ENCODE data around the gene DDX11. TPM values are rescaled to one million over a fixed set of nuclear protein-coding genes. Genes with fewer than 3 reads are reported as not detected.
"Not testable (repeated sequence)": the region's sequence is repeated elsewhere in the genome, so short reads cannot be mapped to it uniquely, and the experiment has no call there.

Gene DDX11
- total RNA-seq, result 238 and 247 TPM in 2 replicates
- long read RNA-seq, transcript DDX11-223 (27 exons, 3,079 nt), result major isoform, 11 of 71 reads
- long read RNA-seq, partial matches to known transcripts, result 14 of 71 reads
- long read RNA-seq, other reads (novel, unspliced or antisense), result 45 of 71 reads

DNA sequence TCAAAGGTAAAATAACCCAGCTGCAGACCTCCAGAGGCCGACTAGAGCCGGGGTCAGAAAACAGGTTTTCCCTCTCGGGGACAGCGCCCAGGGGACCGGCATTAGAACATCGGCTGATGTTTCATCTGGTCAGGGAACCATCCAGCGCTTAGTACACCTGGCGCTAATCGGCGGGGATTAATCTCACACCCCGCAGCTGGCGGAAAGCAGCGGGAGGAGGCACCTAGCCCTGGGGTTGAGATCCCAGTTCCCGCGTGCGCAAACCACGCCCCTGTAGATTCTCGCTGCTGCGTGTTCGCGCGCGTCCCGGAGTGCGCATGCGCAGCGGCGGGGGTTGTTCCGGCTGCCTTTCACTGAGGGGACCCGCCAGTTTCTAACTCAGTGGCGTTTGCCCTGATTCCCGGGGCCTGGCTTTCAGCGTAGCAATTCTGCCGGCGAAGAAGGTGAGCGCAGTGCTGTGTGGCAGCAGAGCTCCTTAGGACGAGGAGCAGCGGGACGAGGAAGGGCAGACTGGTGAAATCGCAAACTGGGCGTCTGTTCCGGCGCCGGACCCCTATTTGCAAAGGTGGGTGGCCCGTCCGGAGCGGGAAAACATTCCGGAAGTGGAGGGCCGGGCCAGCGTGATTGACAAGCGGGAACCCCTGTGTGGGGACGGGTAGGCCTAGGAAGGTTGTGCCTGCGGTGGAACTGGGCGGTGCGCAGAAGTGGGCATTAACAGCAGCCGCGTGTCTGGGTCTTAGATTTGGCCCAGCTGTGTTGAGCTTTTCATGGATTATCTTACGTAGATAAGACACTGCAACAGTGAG lies at the start of gene DDX11:
TSS of gene DDX11 (plus strand) at position 334 of the 806 bp plus-strand sequence. CDS start 4,534 bp downstream, outside the sequence.
- Mint-ChIP-seq H3K4me1 (ENCODE audit: low read depth) (peaks cover 19% of the 10 kb centered on the region), H3K27ac (peak within 1 kb of the TSS; percentile 97), H3K4me3 (ENCODE audit: low read depth) (peak within 1 kb of the TSS; percentile 89)
- not testable (repeated sequence) for H3K27me3 Mint-ChIP-seq; H3K9me3 Mint-ChIP-seq (ENCODE audit: low read depth); H3K36me3 Mint-ChIP-seq (ENCODE audit: insufficient read depth)
- peak; percentile 98 for DNase-seq (ENCODE audit: low spot score, unreplicated experiment)

GRCh38 chr12:31026202-31026601 lies 47.5 kb upstream of the DDX11 start:
- Mint-ChIP-seq H3K36me3 (ENCODE audit: insufficient read depth) (peaks cover 2% of the 10 kb centered on the region), H3K27ac (no peak overlapping the region), H3K9me3 (ENCODE audit: low read depth) (peaks cover 11% of the 10 kb centered on the region), H3K4me1 (ENCODE audit: low read depth) (peaks cover 1% of the 10 kb centered on the region), H3K4me3 (ENCODE audit: low read depth) (no peak overlapping the region), H3K27me3 (peaks cover 20% of the 10 kb centered on the region)
- DNase-seq (ENCODE audit: low spot score, unreplicated experiment), result no peak
- TF ChIP-seq, protein P1, sequence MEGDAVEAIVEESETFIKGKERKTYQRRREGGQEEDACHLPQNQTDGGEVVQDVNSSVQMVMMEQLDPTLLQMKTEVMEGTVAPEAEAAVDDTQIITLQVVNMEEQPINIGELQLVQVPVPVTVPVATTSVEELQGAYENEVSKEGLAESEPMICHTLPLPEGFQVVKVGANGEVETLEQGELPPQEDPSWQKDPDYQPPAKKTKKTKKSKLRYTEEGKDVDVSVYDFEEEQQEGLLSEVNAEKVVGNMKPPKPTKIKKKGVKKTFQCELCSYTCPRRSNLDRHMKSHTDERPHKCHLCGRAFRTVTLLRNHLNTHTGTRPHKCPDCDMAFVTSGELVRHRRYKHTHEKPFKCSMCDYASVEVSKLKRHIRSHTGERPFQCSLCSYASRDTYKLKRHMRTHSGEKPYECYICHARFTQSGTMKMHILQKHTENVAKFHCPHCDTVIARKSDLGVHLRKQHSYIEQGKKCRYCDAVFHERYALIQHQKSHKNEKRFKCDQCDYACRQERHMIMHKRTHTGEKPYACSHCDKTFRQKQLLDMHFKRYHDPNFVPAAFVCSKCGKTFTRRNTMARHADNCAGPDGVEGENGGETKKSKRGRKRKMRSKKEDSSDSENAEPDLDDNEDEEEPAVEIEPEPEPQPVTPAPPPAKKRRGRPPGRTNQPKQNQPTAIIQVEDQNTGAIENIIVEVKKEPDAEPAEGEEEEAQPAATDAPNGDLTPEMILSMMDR (IDR thresholded peaks at IDR 0.05; ENCODE audit: unreplicated experiment), result no peak

- not testable (repeated sequence) for H3K4me3 Mint-ChIP-seq (ENCODE audit: low read depth); H3K4me1 Mint-ChIP-seq (ENCODE audit: low read depth); DNase-seq (ENCODE audit: low spot score, unreplicated experiment); H3K27ac Mint-ChIP-seq; H3K36me3 Mint-ChIP-seq (ENCODE audit: insufficient read depth); H3K9me3 Mint-ChIP-seq (ENCODE audit: low read depth)
- peaks cover 23% of the 10 kb centered on the region for H3K27me3 Mint-ChIP-seq
These were observed 46.7 kb upstream of the DDX11 start for GRCh38 chr12:31027006-31027405.

DNA sequence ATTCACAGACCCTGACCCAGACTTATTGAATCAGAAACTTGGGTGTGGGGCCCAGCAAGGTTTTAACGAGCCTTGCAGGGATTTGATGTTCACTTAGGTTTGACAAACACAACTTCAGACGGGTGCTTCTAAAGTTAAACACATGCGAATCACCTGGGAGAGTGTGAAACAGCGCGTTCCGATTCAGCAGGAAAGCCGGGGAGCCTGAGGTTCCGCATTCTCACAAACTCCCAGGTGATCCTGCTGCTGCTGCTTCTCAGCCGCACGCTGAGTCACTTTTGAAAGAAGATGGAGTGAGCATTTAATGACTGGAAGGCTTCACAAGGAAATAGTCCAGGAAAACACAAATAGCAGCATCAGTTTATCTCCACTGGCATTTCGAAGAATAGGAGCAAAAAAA lies 44.2 kb upstream of the DDX11 start:
- TF ChIP-seq, protein P1 (IDR thresholded peaks at IDR 0.05; ENCODE audit: unreplicated experiment), result no peak
- peaks cover 38% of the 10 kb centered on the region for H3K27me3 Mint-ChIP-seq
- peaks cover 2% of the 10 kb centered on the region for H3K36me3 Mint-ChIP-seq (ENCODE audit: insufficient read depth)
- H3K4me3 Mint-ChIP-seq (ENCODE audit: low read depth), result no peak overlapping the region
- peaks cover 6% of the 10 kb centered on the region for H3K9me3 Mint-ChIP-seq (ENCODE audit: low read depth)
- no peak overlapping the region for H3K27ac Mint-ChIP-seq
- peaks cover 1% of the 10 kb centered on the region for H3K4me1 Mint-ChIP-seq (ENCODE audit: low read depth)
- DNase-seq (ENCODE audit: low spot score, unreplicated experiment), result peak; percentile 8

DNA sequence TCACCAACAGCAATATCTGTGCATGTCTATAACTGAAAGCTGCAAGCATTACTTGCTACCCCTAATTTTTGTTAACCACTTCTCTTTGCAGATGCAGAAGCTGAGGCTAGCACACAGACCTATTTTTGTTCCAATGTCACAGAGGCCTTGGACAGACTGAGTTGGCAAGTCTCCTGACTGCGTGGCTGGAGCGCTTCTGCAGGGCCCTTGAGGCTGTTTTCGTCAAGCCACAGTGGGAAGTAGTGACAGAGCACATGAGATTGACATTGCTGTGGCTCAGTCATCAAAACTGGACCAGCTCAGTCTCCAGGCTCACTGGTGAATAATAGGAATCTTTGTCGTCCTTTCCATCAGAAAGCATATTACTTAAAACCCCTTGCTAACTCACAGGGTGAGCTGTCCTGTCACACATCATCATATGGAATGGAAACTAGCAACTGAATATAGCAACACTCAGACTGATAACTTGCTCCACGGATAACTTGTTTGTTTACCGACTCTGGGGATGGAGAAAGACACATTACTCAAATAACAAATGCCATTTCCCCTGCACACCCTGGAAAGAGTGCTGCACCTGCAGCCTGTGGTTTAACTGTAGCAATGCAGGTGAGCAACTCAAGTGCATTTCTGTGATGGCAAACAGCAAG lies 43.6 kb upstream of the DDX11 start:
- no peak overlapping the region for H3K27ac Mint-ChIP-seq
- DNase-seq (ENCODE audit: low spot score, unreplicated experiment), result peak; percentile 8

DNA sequence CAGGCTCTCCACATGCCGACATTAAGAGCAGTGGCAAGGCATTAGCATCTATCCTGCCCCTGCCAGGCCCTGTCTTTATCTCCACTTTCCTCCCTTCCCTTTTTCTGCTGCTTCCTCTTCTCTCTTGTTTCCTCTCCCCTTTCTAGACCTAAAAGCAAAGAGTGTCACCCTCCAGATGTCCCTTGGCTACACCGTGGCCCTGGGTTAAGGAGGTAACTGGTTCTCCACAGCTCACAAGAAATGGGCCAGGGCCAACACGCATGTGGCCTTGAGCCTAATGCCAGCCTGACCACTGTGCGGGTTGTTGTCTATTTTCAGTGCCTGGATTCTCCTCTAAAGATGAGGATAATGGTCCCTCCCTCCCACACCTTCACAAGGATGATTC lies 41.7 kb upstream of the DDX11 start:
- TF ChIP-seq, protein P1 (IDR thresholded peaks at IDR 0.05; ENCODE audit: unreplicated experiment), result no peak
- Mint-ChIP-seq H3K27me3 (peaks cover 44% of the 10 kb centered on the region), H3K27ac (no peak overlapping the region), H3K4me1 (ENCODE audit: low read depth) (peaks cover 1% of the 10 kb centered on the region), H3K4me3 (ENCODE audit: low read depth) (no peak overlapping the region), H3K9me3 (ENCODE audit: low read depth) (peaks cover 3% of the 10 kb centered on the region), H3K36me3 (ENCODE audit: insufficient read depth) (peaks cover 2% of the 10 kb centered on the region)
- DNase-seq (ENCODE audit: low spot score, unreplicated experiment), result peak; percentile 5

More for the DNA sequence above, 43.6 kb upstream of the DDX11 start:
- Mint-ChIP-seq H3K27me3 (peaks cover 38% of the 10 kb centered on the region), H3K4me1 (ENCODE audit: low read depth) (peaks cover 1% of the 10 kb centered on the region), H3K4me3 (ENCODE audit: low read depth) (no peak overlapping the region), H3K36me3 (ENCODE audit: insufficient read depth) (peaks cover 2% of the 10 kb centered on the region), H3K9me3 (ENCODE audit: low read depth) (peaks cover 6% of the 10 kb centered on the region)
- TF ChIP-seq, protein P1 (IDR thresholded peaks at IDR 0.05; ENCODE audit: unreplicated experiment), result no peak

Data from progenitor cell of endocrine pancreas (in vitro differentiated cells).